Measurements from ENCODE around the gene GOLGA8M.
"Not testable (repeated sequence)": the region's sequence is repeated elsewhere in the genome, so short reads cannot be mapped to it uniquely, and the experiment has no call there.

Gene GOLGA8M, protein sequence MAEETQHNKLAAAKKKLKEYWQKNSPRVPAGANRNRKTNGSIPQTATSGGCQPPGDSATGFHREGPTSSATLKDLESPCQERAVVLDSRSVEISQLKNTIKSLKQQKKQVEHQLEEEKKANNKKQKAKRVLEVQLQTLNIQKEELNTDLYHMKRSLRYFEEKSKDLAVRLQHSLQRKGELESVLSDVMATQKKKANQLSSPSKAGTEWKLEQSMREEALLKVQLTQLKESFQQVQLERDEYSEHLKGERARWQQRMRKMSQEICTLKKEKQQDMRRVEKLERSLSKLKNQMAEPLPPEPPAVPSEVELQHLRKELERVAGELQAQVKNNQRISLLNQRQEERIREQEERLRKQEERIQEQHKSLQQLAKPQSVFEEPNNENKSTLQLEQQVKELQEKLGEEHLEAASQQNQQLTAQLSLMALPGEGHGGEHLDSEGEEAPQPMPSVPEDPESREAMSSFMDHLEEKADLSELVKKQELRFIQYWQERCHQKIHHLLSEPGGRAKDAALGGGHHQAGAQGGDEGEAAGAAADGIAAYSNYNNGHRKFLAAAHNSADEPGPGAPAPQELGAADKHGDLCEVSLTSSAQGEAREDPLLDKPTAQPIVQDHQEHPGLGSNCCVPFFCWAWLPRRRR

DNA sequence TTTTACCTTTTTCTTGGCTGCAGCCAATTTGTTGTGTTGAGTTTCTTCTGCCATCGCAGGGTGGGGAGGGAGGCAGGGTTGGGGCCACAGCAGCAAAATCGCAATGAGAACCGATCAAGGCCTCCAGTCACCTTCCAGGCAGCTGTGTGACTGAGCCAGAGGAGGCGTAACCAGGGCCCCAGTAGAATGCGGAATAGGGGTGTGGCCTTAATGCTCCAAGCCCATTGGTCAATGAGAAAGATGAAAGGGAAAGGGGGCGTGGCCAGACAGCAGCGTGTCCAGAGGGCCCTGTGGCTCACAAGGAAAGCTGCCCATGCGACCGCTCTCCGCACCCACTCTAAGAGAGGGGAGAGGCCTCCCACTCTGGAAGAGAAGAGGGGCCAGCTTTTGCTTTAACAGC lies at the start of gene GOLGA8M:
GOLGA8M (minus strand) TSS at position 152 of the 400 bp plus-strand sequence; CDS start at position 54, 98 bp downstream.
- not testable (repeated sequence) for DNase-seq (ENCODE audit: low read depth)

DNA sequence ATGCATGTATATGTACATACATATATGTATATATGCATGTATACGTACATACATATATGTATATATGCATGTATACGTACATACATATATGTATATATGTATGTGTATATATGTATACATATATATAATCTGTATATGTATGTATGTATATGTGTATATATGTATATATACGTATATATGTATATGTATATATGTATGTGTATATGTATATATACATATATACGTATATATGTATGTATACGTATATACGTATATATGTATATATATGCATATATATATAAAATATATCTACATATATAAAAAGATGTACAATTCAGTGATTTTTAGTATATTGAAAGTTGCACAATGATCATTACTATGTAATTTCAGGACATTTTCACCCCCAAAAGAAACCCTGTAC lies 30.7 kb upstream of the GOLGA8M start:
- not testable (repeated sequence) for DNase-seq (ENCODE audit: low read depth)

DNA sequence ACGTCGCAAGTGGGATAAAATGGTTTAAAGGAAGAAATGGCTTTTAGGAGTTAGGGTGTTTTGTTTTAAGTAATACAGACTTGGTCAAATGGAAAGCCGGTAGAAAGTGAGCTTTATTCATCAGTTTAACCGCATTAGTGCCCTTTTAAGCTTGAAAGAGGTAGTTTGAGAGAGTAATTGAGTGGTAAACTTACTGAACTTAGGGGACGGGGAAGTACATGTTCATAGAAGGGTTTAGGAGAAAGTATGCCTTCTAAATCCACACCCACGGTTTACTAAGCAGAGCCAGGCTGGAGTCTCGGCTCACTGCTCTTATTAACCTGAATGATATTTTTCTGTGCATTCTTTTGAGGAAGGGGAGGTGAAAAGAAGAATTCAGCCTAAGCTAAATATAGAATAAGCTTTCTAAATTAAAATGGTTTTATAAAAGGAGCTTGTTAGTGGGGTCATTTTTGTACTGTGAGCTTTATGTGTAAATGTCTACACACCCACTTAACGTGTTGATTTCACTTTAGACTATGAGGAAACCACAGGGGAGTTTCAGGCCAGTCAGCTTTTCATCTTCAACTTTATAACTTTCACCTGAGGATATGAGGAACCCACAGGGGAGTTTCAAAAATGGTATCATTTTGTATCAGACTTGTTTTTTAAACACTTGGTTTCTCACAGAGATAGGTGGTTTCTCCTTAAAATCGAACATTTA lies 26.5 kb upstream of the GOLGA8M start:
- not testable (repeated sequence) for DNase-seq (ENCODE audit: low read depth)

DNA sequence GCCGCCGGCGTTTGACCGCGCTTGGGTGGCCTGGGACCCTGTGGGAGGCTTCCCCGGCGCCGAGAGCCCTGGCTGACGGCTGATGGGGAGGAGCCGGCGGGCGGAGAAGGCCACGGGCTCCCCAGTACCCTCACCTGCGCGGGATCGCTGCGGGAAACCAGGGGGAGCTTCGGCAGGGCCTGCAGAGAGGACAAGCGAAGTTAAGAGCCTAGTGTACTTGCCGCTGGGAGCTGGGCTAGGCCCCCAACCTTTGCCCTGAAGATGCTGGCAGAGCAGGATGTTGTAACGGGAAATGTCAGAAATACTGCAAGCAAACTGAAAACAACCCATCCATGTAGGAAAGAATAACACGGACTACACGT lies 26.0 kb upstream of the GOLGA8M start:
- not testable (repeated sequence) for DNase-seq (ENCODE audit: low read depth)

DNA sequence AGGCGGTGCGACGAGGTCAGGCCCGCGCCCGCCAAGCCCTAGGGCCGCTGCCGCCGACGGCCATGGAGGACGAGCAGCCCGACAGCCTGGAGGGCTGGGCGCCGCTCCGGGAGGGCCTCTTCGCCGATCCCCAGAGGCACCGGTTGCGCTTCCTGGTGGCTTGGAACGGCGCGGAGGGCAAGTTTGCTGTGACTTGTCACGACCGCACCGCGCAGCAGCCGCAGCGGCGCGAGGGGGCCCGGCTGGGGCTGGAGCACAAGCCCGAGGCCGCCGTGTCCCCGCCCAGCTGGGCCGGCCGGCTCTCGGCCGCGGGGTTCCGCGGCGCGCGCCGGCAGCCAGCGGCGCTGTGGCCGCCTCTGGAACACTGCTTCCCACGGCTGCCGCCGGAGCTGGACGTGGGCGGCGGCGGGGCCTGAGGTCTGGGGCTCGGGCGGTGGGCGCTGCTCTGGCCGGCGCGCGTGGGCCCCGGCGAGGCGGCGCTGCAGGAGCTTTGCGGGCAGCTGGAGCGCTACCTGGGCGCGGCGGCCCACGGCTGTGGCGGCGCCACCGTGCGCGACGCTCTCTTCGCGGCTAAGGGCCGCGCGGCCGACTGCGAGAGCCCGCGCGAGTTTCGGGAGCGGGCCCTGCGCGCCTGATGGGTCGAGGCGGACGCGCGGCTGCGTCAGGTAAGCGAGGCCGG lies 25.4 kb upstream of the GOLGA8M start:
- DNase-seq (ENCODE audit: low read depth), result peak; percentile 40

DNA sequence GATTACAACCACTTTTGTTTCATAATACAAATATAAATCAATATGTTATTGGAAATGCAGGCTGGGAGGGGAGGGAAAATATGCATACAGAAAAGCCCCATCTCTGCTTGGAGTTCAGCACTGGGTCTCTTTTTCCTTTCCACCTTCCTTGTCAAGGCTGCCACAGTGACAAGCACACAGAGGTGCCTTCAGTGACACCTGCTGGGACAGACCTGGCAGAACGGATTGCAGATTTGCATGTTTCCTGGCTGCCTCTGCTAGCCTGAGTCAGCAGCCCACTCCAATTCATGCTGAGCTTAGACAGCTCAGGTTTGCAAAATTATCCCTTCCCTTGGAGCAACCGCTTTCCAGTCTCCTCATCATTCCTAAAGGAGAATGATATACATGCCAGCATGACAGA lies 15.8 kb upstream of the GOLGA8M start:
- DNase-seq (ENCODE audit: low read depth), result peak; percentile 3

DNA sequence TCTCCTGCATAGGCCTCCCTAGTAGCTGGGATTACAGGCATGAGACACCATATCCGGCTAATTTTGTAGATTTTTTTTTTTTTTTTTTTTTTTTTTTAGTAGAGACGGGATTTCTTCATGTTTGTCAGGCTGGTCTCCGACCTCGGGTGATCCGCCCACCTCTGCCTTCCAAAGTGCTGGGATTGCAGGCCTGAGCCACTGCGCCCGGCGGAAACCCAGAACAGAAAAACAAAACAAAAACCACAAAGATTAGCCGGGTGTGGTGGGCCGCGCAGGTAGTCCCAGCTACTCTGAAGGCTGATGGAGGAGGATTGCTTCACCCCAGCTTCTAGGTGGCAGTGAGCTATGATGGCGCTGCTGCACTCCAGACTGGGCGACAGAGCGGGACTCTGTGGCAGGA lies 14.8 kb upstream of the GOLGA8M start:
- DNase-seq (ENCODE audit: low read depth), result not testable (repeated sequence)

DNA sequence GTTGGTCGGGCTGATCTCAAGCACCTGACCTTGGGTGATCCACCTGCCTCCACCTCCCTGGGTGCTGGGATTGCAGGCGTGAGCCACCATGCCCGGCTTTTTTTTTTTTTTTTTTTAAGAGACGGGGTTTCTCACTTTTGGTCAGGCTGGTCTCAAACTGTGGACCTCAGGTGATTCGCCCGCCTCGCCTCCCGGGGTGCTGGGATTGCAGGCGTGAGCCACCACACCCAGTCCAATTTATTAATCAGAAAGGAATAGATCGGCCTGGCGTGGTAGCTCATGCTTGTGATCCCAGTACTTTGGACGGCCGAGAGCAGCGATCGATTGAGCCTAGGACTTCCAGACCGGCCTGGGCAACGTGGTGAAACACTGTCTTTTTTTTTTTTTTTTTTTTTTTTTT lies 13.9 kb upstream of the GOLGA8M start:
- DNase-seq (ENCODE audit: low read depth), result no peak

DNA sequence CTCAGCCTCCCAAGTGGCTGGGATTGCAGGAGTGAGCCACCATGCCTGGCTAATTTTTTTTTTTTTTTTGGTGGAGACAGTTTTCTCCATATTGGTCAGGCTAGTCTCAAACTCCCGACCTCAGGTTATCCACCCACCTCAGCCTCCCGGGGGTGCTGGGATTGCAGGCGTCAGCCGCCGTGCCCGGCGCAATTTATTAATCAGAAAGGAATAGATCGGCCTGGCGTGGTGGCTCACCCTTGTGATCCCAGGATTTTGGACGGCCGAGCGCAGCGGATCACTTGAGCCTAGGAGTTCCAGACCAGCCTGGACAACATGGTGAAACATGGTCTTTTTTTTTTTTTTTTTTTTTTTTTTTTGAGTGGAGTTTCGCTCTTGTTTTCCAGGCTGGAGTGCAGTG lies 13.3 kb upstream of the GOLGA8M start:
- DNase-seq (ENCODE audit: low read depth), result no peak

DNA sequence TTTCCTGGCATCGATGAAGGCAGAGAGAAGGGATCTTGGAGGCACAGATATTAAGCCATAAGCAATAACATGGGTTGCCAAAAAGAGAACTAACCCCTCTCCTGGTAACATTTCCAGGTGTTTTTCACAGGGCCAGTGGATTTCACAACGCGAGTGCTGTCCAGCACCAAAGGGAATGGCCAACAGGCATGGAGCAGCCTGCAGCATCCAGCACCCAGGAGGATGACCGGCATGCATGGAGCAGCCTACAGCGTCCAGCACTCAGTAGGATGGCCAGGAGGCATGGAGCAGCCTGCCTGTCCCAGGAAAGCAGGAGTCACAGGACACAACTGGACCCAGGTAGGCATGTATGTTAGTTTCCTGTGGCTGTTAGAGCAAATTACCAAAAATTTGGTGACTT lies 11.8 kb upstream of the GOLGA8M start:
- DNase-seq (ENCODE audit: low read depth), result not testable (repeated sequence)

DNA sequence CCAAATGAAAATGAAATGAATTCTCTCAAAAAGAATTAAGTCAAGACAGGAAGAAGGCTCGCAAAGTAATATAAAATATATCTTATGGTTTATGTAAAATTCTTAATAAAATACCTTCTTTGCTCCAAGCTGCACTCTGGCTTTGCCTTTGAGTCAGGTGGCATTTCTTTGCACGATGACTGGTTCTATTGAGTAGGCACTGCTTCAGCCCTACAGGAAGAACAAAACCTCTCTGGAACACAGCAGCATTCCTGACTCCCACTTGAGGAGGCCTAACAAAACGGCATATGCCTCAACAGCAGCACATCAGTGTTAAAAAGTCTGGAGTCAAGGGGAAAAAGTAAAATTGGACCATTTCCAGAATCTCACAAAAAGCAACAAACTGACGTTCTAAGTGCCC lies 7.4 kb upstream of the GOLGA8M start:
- not testable (repeated sequence) for DNase-seq (ENCODE audit: low read depth)

DNA sequence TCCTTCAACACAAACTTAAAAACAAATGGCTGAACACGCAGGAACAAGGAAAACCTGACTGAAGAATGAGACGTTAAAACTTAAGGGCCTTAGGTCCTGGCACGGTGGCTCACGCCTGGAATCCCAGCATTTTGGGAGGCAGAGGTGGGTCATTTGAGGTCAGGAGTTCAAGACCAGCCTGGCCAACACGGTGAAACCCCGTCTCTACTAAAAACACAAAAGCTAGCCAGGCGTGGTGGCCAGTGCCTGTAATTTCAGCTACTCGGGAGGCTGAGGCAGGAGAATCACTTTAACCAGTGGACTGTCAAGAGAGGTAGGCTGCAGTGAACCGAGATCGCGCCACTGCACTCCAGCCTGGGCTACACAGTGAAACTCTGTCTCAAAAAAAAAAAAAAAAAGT lies 6.4 kb upstream of the GOLGA8M start:
- not testable (repeated sequence) for DNase-seq (ENCODE audit: low read depth)

DNA sequence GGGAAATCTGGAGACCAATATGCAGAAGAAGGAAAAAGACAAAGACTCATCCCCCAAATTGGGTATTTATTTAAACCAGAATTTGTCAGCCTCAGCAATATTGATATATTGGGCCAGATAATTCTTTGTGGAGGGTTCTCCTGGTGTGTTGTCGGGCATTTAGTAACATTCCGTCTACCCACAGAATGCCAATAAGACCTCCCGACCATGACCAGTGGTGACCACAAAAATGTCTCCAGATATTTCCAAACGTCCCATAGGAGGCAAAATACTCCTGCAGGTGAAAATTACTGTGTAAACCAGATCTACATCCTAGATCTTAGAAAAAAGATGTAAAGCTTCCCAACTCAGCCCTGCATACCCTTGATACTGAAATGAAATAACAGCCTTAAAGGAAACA lies 2.0 kb upstream of the GOLGA8M start:
- not testable (repeated sequence) for DNase-seq (ENCODE audit: low read depth)

DNA sequence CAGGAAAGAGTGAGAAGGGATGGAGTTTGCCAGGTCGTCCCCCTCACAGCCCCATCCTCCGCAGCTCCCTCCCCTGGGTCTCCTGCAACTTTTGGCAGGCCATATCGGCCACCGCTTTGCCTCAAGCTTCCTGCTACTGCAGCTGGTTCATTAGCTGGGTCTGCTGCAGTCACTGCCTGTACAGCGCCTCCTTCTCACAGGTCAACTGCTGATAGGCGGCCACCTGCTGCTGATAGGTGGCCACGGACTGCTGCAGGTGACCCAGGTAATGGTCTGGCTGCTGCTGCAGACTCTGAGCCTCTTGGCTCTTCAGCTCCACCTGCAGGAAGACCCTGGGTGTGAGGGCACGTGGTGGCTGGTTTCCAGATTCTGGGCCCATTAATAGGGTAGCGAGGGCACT lies 8.3 kb downstream of the GOLGA8M start:
- not testable (repeated sequence) for DNase-seq (ENCODE audit: low read depth)

DNA sequence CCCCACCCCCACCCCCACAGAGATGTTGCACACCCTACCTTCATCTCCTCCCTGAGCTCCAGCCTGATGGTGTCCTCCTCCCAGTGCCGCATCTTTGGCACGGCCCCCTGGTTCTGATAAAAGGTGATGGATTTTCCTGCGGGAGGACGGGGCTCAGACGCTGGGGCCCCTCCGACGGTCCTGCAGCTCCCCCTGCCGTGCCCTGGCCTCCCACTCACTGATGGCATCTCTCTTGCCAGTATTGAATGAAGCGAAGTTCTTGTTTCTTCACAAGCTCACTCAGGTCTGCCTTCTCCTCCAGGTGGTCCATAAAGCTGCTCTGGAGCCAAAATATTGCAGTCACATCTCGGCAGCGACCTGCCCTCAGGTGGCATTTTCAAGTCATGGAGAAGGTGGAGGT lies 9.8 kb downstream of the GOLGA8M start:
- not testable (repeated sequence) for DNase-seq (ENCODE audit: low read depth)

DNA sequence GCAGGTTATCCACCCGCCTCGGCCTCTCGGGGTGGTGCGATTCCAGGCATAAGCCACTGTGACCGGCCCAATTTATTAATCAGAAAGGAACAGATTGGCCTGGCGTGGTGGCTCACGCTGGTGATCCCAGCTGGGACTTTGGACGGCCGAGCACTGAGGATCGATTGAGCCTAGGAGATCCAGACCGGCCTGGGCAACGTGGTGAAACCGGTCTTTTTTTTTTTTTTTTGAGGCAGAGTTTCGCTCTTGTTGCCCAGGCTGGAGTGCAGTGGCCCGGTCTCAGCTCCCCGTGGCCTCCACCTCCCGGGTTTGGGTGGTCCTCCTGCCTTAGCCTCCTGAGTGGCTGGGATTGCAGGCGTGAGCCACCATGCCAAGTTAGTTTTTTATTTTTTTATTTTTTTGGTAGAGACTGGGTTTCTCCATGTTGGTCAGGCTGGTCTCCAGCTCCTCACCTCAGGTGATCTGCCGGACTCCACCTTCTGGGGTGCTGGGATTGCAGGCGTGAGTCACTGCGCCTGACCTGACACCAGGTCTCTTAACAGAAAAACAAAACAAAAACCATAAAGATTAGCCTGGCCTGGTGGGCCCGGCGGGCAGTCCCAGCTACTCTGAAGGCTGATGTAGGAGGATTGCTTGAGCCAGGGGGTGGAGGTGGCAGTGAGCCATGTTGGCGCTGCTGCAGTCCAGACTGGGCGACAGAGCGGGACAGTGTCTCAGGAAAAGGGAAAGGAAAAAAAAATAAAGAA lies 18.0 kb downstream of the GOLGA8M start:
- not testable (repeated sequence) for DNase-seq (ENCODE audit: low read depth)

DNA sequence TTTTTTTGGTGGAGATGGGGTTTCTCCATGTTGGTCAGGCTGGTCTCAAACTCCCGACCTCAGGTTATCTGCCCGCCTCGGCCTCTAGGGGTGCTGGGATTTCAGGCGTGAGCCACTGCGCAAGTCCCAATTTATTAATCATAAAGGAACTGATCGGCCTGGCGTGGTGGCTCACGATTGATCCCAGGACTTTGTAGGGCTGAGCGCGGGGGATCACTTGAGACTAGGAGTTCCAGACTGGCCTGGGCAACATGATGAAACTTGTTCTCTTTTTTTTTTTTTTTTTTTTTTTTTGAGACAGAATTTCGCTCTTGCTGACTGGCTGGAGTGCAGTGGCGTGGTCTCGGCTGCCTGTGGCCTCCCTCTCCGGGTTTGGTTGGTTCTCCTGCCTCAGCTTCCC lies 19.2 kb downstream of the GOLGA8M start:
- not testable (repeated sequence) for DNase-seq (ENCODE audit: low read depth)

DNA sequence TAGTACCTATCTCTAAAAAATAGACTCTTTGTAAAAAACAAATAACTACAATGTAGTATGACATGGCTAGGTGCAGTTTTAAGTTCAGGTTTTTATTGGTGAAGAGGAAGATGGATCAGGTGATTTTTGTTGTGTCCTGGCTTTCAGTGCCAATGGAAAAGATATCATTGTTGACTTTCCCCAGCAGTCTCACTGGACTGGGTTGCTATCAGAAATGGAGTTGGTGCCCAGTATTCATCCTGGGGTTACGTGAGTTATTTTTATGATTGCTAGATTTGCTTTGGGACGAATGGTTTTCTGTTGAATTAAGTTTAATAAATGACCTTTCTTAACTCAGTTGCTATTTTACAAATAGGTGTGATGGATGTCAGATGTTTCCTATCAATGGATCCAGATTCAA lies 38.7 kb downstream of the GOLGA8M start:
- DNase-seq (ENCODE audit: low read depth), result not testable (repeated sequence)

DNA sequence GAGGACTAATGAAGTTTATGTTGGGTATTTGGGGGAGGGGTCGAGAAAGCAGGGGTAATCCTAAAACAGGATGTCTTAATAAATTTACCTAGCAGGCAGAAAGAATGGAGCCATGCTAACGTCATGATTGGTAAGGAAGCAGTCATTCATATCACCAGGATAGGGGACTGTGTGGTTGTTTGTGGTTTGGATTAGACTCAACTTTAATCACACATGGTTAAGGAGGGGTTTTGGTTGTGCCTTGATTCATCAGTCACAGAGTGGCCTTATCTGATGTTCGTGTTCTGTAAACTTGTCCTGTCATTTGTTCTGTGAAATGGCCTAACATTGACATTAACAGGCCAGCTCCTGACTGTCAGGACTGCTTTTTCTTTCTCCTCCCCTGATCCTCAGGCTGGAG lies 40.1 kb downstream of the GOLGA8M start:
- DNase-seq (ENCODE audit: low read depth), result not testable (repeated sequence)

DNA sequence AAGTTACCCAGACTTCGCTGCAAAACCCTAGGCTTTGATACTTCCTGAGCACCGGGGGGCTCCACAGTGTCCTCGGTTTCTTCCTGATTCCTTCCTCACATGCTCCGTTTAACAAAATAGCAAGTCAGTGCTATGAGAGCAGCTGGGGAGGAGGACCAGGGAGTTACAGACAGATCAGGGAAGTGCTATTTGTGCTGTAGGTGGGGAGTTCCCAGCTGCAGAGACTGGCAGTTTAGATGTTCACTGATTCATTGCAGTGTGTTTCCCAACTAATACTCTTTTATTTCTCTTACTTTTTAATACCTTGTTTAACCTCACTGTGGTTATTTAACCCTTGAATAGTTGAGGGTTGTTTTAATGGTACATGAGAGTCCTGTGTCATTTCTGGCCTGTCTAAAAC lies 45.8 kb downstream of the GOLGA8M start:
- DNase-seq (ENCODE audit: low read depth), result not testable (repeated sequence)

DNA sequence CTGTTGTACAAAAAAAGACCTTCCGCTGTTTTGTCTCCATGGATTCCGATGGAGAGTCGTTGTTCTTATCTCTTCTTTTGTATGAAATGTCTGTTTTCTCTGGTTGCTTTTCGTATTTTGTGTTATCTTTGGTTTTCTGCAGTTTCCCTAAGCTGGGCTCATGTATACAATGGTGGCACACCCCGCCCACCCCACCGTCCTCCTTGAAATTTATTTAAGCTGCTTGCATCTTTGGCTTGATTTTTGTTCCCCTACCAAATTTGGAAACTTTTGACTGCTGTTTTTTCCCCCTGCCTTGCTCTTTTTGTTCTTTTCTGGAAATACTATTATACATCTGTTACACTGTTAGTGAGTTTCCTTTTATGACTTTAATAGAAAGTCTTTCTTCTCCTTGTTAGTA lies 47.6 kb downstream of the GOLGA8M start:
- DNase-seq (ENCODE audit: low read depth), result not testable (repeated sequence)

DNA sequence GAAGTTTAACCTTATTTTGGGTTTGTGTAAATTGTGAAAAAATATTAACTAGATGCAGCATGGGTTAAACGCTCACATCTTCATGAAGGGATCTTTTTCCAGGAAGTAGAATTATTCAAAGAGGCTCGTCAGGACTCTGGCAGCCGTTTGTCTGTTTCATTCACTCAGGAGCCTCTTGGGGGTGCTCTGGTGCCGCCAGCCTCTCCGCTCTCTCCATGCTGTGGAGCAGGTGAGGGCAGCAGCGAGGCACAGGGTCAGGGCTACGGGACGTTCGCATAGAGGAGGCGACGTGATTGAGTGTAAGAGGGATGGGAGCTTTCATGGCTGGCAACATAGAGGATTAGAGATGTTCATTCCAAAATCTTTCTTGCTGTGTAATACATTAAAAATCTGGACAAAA lies 48.5 kb downstream of the GOLGA8M start:
- DNase-seq (ENCODE audit: low read depth), result not testable (repeated sequence)

All from ELR (cell line).